LHCN-M2 (cell line): ENCODE data around the gene OSBP2. TPM values are rescaled to one million over a fixed set of nuclear protein-coding genes. Genes with fewer than 3 reads are reported as not detected.

ENCODE experiments used
- DNase-seq: peaks from one replicate; pipeline ENCODE4 v3.0.0-alpha.2; 2012; ENCODE audit warnings: low read depth
- total RNA-seq: library from RNA; depleted of rRNA; stranded (reverse); fragments of >200 nt; gene quantifications from 2 replicates; pipeline ENCODE4 v1.2.3, GENCODE V29; 2014

OSBP2 gene
- total RNA-seq, 1 experiment from 2014 or later, result 18.7 TPM

DNA sequence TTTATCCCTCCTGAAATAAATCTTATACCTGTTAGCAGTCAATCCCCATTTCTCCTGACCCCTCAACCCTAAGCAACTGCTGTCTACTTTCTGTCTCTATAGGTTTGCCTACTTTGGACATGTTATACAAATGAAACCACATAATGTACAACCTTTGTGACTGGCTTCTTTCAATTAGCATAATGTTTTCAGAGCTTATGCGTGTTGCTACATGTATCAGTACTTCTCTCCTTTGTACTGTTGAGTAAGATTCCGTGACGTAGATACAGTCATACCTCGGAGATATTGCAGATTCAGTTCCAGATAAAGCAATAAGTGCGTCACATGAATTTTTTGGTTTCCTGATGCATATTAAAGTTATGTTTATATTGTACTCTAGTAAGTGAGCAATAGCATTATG is 146.6 kb downstream of the OSBP2 start:
- no peak for DNase-seq

DNA sequence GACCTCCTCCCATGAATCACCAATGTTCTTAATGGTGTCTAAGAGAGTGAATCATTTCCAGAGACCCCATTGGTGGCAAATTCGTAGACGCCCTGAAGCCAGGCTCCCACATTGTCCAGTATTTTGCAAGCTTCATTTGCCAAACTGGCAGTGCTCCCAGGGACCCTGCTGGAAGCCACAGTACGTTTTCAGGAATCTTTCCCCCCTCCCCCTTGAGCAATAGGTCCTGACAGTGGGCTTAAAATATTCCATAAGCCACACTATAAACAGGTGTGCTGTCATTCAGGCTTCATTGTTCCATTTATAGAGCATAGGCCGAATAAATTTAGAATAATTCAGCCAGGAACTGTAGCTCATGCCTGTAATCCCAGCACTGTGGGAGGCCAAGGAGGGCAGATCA is 148.6 kb downstream of the OSBP2 start:
- DNase-seq, result peak; percentile 88

DNA sequence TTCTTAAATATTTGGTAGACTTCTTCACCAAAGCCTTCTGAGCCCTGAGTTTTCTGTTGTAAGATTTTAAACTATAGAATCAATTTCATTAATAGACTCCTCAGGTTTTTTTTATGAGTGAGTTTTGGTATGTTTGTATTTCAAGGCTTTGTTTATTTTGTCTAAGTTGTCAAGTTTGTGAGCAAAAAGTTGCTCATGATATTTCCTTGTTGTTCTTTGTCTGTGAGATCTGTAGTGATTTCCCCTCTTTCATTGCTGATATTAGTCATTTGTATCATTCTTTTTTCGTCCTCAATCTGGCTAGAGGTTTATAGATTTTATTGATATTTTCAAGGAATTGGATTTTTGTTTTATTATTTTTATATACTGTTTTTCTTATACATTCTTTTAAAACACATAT is 152.9 kb downstream of the OSBP2 start:
- DNase-seq, result no peak

DNA sequence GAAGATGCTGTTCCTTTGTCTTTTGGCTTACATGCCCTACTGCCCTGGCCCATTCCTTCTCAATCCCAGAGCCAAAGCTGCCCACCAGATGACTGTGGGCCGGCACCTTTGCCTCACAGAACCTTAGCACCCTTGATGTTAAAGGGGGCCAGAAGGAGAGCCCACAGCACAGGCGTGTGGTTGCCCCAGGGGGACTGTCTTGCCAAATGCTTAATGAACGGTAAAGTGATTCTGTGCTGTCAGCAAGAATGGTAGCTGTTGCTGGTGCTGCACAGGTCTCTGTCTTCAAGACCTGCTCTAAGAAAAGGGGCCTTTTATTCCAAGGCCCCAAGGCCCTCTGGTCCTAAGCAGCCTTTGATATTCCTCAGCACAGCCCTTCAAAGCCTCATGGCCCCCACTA is 160.6 kb downstream of the OSBP2 start:
- no peak for DNase-seq

DNA sequence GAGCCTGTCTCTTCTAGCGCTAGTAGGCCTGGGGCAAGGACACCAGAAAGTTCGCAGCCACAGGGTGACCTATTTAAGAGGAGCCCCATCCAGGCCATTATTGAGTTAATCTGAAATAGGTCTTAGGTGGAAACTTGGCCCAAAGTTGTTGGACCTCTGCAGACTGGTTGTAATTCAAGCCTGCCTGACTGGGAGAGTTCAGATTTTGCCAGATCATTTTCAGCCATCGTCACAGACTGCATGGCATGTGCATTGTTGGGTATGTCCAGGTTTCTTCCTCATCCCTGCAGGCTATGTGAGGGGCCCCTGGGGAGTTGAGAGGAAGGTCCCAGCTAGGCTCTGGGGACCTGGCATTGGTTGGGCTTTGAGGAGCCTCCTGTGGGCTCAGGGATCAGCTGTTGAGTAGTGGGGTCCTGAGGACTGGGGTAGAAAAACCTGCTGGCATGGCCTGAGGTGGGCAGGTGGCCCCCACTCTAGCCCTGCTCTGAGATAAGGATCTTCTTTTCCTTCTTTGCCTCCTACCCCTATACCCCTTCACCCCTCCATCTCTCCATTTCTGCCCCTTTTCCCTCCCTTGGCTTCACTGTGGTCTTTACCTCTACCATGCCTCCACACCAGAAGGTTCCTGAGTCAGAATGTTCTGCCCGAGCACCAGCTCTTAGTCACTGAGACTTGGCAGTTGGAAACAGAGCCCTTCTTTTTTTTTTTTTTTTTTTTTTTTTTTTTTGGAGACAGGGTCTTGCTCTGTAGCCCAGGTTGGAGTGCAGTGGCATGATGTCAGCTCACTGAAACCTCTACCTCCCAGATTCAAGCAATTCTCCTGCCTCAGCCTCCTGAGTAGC is 161.2 kb downstream of the OSBP2 start:
- DNase-seq, result no peak

DNA sequence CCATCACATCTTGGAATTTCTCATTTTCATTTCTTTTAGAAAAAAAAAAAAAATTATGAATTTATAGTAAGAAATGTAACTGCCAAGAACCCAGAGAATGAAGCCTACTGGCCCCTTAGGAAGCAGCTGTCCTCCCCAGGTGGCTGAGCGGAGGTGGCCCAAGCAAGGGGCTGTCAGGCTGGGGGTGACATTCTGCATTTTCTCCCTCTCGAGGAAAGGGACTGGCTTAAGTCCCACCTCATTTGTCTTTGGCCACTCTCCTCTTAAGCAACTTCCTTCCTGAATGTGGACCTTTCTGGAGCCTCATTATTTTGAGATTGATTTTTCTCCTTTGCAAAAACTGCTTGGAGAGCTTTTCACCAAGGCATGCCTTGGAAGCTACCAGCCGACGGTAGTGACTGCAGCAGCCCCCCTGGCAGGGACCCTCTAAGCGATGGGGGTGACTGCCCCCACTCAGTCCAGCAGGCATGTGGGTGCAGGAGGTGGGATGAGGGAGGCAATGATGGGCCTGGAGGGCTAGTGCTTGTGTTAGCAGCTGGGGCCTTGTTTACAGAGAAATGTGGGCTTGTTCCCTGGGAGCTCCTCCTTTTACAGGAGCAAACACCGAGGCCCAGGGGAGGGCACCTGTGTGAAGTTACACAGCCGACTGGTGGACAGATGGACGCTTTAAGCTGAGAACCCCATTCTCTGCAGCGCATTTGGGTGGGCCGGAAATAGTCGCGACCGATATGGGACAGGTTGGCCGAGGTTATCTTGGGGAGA is 162.2 kb downstream of the OSBP2 start:
- DNase-seq, result no peak

DNA sequence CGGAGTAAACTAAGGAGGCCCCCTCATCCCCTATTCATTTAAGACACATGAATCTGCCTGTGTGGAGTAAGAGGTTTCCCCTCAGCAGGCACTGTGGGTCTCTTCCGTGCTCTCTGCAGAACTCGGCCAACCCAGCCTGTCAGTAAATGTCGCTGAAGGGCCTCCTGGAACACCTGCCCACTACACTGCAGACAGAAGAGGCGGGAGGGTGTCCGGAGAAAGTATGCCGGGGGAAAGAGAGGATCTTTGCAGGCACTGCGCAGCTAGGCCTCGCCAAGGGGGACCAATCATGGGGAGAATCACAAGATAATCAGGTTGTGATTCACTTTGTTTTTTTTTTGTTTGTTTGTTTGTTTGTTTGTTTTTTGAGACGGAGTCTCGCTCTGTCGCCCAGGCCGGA is 163.1 kb downstream of the OSBP2 start:
- no peak for DNase-seq

DNA sequence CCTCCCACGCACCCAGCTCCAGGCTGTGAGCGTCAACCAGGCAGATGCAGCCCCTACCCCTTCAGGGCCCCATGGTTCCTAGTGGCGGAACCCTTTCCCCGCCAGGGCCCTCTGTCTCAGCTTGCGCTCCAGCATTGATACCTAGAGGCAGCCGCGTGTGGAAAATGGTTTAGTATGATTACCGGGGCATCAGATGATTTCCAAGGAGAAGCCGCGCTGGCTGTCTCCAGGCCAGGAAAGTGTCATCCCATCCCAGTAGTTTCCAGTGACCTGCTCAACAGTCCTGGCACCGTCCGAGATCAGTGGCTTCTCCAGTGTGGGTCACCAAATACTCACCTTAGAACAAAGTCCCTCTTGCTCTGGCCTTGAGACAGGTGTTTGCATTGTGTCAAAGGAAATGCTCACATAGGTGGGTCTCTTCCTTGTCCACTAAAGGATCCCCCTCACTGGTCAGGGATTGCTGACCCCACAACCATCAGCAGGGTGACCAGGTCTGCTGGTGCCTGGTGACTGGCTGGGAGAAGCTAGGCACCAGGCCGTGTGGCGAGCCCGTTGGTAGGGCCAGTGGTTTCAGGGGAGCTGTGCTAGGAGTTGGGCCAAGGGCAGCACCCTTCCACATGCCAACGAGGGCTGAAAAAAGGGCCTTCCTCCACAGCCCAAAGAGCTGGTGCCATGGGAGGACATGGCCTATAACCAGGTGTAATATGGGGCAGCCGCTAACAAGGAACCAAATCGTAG is 164.5 kb downstream of the OSBP2 start:
- DNase-seq, result no peak

DNA sequence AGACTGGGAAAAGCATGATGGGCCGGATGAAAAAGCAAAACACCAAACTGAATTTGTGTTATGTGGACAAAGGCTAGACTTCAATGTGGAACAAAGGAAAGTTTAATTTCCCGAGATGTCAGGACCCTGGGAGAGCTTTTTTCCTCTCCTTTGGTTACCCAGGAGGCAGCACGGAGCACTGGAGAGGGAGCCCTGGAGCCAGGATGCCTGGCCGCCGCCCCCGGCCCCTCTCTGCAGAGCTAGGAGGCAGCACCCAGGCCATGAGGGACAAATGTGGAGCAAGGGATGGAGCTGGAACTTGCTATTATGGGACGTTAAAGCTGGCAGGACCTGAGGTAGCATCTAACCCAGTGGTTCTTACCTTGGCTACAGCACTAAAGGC is 165.0 kb downstream of the OSBP2 start:
- no peak for DNase-seq

DNA sequence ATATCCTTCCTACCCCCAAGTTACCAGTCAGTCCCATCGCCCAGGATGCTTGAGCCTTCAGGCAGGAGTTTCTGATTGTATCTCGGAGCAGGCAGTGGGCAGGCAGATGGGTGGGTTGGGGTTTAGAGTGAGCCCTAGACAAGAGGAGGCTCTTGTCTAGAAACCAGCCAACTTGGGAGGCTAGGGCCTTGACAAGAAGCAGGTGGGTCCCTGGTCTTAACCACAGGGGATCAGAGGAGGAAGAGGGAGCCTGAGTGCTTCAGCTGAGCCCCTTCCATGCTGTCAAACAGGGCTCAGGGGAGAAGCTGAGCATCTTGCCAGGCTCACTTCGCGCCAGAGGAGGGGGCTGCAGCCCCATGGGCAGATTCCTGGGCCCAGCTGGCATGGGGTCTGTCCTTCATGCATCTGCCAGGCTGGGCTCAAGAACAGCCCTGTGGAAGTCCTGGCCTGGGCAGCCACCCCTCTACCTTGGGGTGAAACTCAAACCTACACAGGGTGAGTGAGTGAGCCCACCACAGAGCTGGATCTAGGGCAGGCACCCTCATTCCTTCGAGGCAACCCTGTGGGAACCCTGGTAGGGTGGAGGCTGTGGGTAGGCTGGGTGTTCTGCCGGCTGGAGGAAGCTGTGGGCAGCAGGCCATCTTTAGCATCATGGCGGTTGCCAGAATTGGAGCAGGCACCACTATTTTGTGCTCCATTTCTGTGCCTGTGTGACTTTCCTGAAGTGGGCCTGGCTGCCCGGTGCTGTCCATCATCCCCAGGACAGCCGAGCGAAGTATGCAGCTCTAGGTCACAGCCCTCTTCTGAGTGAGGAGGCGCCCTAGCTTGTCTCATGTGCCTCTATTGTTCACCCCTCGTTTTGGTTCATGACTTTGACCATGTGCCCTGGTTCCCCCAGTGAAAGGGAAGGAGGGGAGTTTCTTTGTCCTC is 165.8 kb downstream of the OSBP2 start:
- no peak for DNase-seq

DNA sequence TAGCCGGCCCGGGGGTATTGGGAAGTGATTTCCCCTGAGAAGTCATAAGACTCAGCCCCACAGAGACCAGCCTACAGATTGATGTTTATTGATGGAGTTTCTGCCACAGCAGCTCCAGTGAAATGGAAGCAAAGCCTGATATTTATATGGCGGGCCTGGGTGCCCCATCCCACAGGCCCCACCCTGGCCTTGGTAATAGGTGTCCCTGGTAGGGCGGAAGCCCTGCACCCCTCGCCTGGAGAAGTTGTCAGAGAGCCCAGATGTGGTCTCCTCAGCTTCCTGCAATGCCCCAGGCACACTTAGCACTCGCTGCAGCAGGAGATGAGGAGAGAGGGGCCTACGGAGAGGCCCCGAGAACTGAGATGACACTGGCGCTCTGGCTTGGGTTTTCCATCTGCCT is 166.5 kb downstream of the OSBP2 start:
- DNase-seq, result no peak

DNA sequence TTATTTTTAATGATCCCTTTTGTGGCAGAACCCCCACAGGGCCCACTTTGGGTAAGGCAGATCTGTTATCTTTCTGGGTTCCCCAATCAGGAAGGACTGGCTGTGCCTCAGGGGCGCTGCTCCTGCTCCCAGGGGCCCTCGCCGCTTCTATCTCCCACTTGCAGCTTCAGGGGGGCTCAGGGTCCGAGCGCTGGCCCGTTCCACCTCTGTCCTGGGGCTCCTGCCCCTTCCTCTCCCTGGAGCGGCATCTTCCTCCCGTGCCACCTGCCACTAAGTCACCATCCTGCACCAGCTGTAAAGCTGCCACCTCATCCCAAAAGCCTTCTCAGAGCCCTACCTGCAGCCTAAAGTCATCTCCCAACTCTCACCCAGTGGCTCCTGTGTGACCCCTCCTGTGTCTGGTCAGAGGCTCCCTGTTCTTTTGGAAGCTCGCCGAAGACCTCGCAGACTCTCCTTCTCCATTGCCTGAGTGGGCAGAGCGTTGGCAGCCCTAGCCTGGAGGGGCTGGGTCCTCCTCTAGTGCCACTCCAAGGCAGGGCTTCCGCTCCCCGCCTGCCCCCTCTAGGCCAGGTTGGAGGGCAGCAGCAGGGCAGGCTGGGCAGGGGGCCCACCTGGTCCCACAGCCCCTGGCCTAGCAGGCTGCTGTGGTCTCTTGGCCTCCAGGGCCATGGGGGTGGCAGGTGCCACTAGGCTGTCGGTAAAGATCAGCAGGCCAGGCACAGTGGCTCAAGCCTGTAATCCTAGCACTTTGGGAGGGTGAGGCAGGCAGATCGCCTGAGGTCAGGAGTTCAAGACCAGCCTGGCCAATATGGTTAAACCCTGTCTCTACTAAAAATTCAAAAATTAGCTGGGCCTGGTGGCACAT is 167.2 kb downstream of the OSBP2 start:
- DNase-seq, result no peak

DNA sequence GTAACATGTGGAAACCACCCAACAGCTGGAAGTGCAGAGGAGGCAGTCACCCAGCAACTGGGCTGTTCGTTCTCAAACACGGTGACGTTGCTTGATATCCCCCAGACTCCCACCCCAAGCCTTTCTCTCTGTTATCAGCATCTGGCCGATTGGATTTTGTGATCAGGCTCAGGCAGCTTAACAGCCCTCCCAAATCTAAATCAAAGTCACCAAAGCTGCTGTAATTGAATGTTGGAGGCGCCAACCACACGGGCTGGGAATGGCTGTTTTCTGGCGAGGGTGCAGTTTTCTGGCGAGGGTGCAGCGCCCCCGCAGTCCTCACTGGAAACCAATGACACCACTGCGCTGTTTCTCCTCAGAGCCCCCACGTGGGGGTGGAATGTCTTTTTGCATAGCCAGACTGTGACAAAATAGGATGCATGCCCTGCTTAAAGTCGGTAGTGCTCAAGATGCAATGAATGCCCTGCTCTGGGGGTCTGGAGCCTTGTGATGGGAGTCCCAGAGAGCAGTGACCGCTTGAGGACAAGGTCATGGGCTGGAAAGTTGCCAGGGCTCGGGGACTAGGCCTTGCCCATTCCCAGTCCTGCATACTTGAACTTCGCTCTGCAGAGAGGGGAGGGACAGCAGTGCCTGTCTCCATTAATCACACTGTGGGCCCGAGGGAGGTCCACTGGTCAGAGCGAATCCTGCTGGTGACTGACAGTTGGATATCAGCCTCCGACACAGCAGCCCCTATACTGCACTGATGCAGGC is 168.6 kb downstream of the OSBP2 start:
- no peak for DNase-seq

DNA sequence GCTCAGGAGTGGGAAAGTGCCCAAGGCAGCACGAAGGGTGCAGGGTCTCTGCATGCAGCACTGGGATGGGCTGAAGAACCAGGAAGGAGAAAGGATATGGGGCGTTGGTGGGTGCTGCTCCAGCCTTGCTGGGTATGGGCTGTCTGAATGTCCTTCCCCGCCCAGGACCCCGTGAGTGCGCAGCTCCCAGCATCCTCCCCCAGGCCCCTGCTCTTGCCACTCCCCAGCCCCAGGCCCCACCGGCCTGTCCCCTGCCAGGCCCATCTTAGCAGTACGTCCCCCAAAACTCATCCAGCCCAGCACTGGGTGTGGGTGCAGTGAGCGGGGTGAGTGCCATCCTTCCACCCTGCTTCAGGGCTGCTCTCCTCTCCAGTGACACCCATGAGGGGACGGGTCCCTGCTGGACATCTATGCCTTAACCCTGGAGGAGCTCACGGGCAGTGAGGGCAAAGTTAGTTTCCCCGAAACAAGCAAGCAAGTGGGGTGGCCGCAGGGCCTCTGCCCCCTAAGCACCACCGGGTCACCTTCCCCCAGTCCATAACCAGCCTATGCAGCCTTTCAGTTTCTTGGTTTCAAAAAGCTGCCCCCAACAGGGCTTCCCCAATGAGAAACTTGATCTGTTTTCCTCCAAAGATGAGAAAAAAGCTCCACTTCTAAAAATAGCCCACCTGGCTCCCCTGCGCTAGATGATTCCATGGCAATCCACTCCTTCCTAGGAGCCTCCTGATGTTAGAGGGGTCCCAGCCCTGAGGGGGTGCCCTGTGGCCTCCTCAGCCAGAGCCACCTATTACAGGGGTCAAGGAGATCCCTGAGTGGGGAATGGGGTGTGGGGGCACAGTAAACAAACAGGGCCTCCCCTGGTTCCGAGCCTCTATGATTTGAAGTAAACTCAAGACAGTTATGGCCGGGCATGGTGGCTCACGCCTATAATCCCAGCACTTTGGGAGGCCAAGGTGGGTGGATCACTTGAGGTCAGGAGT is 170.1 kb downstream of the OSBP2 start:
- DNase-seq, result no peak

DNA sequence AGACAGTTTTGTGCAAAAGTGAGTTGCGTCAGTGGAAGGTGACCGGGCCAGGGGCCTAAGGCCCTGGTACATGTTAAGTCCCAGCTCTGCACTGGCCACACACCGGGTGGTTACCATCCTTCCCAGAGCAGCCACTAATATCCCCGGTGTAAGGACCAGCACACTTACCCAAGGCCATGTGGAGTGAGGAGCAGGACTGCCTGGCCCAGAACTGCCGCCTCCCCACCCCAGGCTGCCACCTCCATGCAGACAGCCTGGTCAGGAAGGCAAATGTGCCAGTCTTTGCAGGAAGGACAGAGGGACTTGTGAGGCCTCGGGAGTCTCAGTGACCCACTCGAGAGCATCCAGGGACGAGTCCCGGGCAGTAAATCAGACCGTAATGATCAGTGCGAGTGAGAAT is 171.0 kb downstream of the OSBP2 start:
- no peak for DNase-seq

DNA sequence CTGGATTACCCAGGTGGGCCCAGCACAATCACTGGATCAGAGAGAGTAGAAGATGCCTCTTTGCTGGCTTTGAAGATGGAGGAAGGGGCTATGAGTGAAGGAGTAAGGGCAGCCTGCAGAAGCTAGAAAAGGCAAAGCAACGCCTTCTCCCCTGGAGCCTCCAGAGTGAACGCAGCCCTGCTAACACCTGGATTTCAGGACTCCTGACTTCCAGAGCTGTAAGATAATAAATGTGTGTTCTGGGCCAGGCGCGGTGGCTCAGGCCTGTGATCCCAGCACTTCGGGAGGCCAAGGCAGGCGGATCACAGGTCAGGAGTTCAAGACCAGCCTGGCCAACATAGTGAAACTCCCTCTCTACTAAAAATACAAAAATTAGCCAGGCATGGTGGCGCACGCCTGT is 171.5 kb downstream of the OSBP2 start:
- no peak for DNase-seq

DNA sequence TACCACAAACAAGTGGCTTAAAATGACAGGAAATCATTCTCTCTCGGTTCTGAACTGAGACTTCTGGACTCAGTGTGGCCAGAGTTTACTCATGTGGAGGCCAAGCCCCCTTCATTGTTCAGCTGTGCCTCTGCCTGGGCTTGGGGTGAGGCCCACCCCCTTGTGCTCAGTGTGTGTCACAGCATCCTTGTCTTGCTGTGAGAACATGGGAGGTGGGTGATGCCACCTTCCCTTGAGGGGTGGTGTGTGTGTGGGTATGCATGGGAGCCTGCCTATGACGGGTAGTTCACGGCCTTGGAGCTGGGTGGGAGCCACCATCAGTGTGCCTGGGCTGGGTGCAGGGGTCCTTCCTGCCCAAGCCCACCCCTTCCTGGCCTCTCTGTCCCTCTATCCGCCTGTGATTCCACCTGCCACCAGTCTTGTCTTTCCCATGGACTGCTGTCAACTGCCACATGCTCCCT is 172.2 kb downstream of the OSBP2 start:
- peak; percentile 26 for DNase-seq
